Suppressor macrophage treated with lipopolysaccharide for 4 hours (primary cell): Measurements from ENCODE around the gene RAB3C.
A peak's percentile ranks its signal among the peaks of the same experiment; 100 is the strongest.

Experiments
- DNase-seq: peaks from one replicate; pipeline ENCODE4 v3.0.0-alpha.2; 2020

Gene RAB3C

DNA sequence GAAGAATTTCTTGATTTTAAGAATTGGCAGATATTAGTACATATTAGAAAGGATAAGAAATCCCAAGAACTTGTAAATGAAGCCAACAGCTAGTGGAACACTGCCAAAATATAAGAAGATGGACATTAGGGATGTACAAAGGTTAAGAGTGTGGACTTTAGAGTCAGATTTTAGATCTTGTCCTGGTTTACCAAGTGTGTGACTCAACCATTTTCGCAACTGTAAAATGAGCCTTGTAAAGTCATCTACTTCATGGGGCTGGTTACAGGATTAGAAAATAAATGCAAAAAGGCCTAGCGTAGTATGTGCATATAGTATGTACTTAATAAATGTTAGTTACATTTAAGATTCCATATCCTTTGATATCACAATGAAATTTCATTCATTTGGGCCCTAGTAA, 260.0 kb downstream of the RAB3C start:
- peak; percentile 13 for DNase-seq

DNA sequence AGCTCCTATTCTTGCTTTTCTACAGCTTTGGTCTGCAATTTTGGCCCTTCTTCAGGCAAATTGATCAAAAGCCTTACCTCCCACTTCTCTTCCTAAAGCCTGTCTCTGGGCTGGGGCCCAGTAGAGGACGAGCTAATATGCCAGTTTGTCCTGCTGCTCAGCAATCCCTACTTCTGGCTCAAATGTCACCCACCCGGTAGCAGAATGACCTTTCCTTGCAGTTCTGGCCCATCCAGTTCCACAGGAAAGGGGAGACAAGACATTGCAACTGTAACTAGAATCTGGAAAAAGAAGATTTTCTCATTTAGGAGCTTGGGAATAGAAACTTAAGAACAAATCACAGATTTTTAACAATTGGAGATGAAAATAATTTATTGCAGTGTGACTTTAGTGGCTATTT, 261.5 kb downstream of the RAB3C start:
- no peak for DNase-seq

DNA sequence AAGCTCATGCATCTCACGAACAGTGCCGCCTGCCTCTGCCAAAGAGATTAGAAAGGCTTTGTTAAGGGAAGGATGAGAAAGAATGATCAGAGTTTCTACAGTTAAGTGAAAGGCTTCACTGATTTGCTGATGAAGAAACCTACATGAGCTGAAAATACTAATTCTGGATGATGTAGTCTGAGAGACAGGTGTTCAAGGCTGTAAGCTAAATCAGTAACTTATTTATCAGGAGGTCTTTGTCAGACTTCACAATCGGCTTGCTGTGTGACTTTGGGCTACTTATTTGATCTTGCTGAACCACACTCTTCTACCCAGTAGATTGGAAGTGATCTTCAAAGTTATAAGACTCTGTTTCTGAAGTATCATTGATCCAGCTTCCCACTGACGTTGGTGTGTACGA, 264.2 kb downstream of the RAB3C start:
- no peak for DNase-seq

DNA sequence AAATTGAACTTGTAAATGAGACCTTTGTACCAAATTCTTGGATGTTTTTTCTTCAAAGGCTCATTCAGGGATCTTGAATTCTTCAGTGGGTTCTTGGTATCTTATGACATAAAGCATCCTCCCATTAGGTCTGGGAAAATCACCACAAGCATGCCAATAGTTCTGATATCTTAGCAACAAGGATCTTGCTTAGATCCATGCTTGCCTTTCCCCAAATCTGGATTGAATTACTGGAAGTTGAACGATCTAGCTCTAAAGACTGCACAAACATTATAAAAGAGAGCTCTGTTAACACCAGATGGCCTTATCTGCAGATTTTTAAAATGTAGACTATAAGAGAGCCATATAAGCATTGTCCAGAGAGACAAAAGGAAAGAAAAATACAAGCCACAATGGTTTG, 266.3 kb downstream of the RAB3C start:
- DNase-seq, result no peak

DNA sequence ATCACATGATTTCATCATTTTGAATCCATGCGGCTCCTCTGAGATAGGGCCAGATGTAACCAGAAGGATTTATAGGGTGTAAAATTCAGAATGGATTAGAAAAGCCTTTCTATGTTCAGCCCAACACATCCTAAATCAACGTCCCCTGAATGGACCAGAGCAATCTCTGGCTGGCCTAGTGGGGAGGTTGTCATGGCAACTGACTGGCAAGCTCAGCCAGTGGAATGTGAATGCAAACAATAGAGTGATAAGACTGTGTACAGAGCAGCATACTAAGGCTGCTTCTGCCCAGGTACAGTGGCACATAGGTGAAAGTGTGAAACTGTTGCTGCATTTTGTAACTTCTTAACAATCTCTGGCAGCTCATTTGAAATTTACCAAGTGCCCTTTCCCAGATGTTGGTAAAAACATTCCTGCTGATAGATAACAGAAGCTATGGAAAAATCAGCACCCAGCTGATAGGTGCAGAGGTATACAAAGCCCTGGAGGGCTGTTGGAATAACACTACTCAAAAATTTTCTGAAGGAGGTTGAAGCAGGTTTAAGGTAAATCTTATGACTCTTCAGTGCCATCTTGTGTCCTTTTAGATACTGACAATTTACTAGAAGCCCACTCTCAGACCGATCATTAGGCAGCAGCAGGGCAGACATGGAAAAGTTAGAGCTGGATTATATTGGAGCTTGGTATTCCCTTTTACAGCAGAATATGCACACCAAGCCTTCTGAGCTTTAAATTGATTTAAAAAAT, 267.2 kb downstream of the RAB3C start:
- peak; percentile 54 for DNase-seq

DNA sequence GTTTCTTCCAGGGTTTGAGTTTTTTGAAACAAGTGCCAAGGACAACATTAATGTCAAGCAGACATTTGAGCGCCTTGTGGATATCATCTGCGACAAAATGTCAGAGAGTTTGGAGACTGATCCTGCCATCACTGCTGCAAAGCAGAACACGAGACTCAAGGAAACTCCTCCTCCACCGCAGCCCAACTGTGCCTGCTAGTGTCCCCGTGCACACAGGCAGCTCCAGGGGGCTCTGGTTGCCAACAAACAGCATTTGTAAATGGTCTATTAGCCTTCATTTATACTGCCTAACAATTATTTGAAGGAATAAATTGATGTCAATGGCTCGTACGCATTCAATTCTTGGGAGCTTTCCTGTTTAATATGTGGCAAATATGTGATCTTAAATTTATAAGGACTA, 268.3 kb downstream of the RAB3C start:
- no peak for DNase-seq

DNA sequence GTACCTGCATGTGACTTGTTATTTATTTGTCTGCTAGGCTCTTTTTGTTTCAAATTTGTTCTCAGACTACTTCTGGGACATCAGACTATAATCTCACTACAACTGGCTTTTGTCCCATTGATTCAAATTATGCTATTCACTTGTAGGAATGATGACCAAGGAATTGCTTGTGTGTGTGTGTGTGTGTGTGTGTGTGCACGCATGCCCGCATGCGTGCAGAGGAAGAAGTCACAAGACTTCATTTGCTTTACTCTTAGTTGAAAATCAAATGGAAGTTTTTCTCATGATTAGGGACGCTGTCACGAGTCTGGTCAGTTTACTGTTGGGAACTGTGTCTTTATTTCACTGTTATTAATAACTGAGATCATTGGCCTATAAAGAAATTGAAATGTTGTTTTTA, 268.7 kb downstream of the RAB3C start:
- no peak for DNase-seq

DNA sequence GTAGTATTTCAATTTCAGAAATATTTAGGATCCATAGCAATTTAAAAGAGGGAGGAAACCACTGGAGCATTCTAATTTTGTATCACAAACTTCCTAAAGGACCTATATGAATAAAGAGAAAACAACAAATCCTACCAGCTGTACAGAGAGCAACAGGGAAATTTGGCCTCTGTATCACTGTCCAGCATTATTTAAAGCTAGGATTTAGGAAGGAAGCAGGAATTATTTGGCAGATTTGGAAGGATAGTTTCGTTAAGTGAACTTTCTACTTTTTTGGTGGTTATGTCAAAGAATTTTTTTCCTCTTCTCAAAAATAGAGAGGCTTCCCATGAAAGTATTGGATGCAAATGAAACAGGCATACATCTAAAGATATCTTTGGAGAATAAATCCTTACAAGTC, 269.7 kb downstream of the RAB3C start:
- DNase-seq, result no peak

DNA sequence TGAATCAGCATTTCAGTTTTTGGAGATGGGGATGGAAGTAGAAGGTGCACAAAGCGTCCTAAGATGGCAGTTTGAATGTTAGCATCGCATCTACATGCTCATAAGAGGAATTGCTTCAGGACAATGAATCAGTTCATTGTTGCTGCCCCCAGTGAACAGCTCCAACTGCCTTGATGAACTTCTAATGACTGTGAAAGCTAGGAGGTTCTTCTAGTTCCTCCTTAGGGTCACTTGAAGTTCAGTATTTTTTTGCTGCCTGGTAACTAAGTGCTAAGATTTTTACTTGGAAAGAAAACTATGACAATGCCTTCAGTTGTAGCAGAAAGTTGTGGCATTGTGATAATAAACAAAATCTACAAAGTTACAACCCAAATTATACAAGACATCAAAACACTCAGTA, 271.6 kb downstream of the RAB3C start:
- DNase-seq, result no peak

DNA sequence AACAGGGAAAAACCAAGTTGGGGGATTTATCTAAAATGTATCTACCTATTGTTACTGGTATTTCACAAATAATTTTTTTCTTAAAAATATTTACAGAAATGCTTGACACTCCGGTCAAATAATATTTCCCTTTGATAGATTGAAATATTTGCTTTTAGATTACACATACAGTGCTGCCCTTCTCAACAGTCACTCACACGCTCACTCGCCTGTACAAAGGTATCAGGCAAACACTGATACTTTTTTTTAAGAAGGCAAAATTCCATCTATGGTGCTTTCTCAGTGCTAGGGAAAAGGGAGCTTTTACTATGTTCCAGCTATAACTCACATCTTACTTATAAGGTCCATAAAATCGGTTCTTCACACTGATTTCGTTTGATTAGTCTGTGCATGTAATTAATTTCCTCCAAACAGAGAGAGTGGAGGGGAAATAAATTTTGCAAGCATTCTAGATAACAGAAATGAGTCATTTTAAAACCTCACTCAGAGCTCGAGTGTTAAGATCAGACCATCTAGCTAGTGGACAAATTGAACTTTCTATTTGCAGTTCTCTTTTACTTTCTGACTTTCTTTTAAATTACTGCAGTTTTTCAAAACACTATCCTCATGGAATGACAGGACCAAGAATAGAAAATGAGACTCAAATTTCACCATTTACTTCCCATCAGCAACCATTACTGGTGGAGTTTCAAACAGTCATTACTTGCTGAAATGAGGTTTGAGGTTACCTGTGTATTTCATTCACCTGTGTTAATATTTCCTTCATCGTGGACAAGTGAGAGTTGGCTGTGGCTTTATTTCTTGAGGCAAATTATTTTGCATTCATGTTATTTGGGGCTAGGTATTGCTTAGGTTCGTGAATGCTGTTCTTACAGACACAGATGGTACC, 273.2 kb downstream of the RAB3C start:
- no peak for DNase-seq

DNA sequence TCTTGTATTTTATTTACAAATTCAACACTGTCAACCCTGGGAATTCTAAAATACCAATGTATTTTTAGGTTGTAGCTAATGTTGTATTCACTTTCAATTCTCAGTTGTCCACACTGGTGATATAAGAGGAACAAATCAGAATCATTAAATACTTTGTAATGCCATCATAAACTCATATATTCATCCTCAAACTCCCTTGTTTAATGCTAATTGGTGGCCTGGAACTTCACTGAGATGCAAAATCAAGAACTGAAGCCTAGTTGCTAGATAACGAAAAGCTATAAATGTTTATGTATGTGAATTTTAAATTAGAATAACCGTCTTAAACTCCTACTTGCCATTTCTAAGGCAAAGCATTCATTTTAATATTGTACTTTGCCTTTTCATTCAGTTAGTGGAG, 274.7 kb downstream of the RAB3C start:
- no peak for DNase-seq

DNA sequence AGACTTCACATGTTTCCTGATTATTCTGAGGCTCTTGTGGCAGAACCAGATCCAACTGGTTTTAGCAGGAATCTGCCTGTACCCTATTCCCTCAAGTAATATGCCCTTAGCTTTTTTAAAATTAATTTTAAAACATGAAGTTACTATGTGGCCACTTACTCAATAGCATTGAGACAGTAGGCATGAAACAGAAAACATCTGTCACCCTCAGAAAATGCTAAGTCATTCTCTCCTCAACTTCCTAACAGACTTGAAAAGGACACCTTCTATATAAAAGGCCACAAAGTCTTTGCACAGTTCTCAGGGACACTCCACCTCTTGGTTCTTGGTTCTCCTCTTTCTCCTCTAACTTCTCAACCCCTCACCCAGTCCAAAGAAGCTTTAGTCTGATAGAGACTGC, 277.8 kb downstream of the RAB3C start:
- DNase-seq, result peak; percentile 29

DNA sequence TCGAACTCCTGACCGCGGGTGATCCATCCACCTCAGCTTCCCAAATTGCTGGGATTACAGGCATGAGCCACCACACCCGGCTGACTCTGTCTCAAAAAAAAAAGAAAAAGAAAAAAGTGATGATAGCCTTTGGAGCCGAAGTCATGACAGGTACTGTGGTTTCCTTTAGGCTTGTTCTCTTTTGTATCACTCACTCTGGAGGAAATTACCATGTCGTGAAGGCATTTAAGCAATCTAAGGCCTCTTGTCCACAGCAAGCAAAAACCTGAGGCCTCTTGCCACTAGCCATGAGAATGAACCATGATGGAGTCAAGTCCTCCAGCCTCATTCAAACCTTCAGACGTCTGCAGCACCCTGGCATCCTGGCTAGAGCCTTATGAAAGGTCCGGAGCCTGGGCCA, 286.1 kb downstream of the RAB3C start:
- no peak for DNase-seq

DNA sequence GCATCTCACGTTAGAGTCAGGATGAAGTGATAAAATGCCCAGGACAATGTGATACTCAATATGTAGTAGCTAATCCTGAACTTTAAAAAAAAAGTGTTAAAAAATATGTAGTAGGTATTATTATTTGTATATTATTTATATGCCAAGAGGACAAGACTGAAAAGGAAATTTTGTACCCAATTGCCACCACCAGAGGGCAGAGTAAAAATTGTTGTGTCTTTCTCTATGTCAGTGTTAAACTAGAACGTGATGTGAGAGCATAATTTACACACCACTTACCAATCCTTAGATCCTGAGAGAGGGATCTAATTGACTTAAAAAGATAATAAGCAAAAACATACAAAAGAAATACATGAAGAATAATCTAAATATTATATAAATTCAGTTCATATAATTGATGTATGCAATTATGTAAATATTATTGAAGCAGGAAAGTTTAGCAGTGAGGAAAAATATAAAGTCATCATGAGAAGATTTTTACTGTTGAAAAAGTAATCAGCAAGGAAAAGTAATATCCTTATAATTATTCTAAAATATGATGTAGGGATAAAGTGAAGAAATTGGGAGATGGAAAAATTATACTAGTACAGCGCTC, 288.9 kb downstream of the RAB3C start:
- DNase-seq, result peak; percentile 52

DNA sequence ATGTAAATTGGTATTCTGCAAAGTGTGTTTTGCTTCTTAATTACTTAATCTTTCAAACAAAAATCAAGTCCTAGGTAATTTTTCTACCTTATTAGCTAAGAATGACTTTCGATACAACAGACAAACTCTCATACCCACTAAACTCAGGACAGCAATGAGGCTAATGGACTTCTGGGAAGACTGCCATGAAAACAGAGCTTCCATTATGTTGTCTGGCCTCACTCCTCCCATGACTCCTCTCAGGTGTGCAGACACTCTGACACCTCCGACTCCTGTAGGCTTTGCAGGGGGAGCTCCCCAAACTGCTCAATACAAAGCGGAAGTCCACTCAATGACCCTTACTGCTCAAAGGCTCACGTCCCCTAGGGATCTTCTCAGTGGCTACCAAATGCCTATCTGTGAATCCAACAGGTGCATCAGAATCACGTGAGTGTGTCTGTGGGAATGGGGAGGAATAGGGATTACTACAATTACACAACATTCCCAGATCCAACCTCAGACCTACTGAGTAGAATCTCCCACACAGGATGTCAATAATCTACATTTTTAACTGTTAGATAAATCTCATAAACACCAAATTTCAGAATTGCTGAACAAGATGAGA, 289.9 kb downstream of the RAB3C start:
- DNase-seq, result no peak

DNA sequence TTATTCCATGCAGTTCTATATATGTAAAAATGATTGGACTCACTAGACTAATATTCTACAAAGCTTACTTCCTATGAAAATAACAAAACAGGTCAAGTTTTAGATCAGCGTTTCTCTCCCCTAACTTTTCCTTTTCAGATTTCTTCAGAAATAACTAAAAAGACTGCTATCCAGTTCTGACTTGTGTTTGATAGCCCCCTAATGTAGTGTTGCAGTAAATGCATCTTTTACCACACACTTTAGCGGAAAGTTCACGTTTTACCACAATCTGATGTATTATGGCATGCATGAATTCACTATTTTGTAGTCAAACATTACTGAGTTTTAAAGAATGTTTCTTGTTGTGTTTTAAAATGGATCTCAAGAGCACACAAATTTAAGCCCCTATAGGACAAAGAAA, 292.7 kb downstream of the RAB3C start:
- DNase-seq, result no peak

DNA sequence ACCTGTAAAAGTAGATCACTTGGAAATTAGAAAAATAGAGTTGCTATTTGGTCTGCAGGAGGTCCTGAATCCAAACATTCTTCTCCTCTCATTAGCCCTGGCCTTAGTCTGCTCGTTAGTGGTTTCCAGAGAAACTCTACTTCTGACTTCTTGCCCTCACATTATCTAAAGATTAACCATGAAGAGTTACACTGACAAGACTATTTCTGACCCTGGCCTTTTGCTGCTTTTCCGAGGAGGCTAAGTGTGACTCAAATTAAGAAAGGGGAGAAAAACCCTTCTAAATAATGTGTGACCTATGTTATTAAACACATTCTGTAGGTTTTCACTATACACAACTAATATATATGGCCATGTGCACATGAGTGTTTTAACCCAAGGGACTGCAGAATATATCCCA, 302.4 kb downstream of the RAB3C start:
- DNase-seq, result no peak

DNA sequence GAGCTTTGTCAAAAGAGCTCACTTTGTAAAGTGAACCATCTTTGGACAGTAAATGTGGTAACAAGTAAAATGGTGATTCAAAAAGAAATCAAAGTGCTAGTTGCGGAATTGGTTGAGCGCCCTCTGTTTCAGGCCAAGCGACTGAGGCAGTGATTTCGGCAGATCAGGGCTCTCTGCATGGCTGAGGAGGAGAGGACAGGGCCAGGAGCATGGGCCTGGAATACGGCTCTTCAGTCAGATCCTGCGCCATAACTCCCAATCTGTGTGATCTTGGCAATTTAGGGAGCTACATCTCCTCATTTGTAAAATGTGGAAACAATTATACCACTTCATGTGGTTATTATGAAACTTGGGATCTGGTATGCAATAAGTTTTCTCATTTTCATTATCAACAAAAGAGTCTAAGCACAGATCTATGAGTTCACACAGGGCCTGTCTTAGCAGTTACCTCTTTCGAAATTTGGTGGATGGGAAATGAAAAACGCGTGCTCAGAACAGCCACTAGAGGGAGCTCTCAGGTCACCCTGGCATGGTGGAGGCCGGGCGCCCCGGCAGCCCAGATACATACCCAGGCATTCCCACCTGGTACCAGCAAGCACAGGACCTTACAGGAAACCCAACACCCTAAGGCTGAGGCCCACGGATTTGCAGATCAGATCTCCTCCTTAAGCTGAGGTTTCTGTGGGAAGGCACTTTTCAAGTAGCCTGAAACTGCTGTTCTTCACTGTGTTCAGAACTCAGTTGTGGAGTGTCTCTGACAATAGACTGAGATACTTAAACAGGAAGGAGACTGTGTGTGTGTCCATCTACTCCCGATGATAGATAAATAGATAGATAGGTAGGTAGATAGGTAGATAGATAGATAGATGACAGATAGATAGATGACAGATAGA, 303.7 kb downstream of the RAB3C start:
- peak; percentile 78 for DNase-seq

DNA sequence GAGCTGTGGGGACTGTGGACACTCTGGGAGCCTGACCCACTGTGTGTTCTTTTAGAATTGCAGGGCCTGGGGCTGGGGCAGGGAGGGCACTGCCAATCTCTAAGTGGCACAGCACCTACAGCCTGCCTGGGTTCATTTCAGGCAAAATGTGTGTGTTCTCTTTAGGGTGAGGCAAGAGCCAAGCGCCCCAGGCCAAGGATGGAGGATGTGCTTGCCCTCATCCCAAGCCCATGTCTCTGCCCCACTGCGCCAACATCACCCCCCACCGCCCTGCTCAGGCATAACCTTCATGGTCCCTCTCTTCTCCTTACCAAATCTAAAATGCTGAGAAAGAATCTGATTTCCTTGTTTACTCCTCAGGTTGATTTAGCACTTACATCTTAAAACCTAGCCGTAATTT, 304.4 kb downstream of the RAB3C start:
- DNase-seq, result no peak

DNA sequence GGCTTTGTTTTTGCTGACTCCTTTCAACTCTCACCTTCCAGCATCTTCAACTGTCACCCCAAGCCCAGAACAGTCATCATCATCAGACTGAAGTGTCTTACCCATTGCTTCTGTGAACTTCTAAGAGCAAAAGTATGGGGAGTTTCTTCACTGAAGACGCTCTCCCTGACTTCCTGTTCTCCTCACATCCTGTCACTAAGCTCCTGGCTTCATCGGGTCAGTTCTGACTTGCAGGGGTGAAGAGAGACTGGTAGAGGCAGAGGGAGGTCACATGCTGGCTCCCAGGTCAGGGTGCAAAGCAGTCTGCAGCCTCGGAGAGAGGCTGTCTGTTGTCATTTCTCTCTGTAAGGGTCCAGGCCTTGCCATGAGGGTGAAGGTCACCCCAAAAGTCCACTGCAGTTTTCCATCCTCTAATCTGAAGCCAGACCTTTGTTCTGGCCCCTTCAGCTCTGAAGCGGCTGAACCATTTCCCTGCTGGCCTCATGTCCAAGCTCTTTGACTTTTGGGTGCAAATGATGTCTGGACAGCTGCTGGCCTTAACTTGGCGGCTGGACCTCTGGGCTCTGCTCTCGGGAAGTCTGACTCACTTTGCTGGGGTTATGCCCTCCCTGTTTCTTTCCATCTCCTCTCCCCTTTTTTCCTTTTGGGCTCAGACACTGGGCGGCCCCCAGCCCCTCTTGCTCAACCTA, 305.0 kb downstream of the RAB3C start:
- no peak for DNase-seq

DNA sequence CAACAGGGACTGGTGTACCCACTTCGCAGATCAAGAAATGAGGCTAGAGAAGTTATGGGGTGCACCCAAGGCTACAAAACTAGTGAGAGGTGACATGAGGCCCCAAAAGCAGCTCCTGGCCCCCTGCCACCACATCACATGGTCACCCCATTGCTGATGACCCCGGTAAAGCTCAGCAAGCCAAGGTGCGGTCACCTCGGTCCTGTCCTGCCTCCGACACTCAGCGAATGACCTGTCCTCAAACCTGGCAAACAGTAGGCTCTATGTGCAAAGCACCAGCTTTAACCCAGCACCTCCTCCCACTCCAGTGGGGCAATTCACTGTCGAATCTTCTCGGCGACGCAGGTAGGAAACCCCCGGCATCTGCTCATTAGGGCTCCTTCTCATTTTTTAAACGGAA, 307.4 kb downstream of the RAB3C start:
- no peak for DNase-seq

DNA sequence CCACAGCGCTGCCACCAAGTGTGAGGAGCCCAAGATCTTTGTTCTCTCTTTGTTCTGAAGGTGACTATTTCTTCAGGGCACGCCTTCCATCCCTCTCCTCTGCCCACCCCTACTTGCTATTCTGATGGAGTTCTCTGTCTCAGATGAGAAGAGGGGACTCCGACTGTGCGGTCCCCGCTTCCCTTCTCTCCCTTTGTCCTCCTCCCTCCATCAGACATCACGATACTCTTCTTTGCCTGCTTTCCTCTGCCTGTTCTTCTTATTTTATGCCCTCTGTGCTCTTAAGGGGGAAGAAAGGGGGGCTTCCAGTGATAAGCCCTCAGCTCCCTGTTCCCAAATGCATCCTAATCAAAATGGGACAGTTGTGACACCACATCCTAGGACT, 307.8 kb downstream of the RAB3C start:
- no peak for DNase-seq
